Sigmoid colon (tissue), 7 donors: ENCODE measurements around the gene IL16. TPM values are rescaled to one million over a fixed set of nuclear protein-coding genes. Genes with fewer than 3 reads are reported as not detected.
A peak's percentile ranks its signal among the peaks of the same experiment; 100 is the strongest.

ENCODE experiments used
- DNase-seq: peaks from one replicate; pipeline ENCODE4 v3.0.0-alpha.2; 2019
- H3K27ac ChIP-seq, 4 donors: fragments of 200-600 bp; sonication (generic); one replicate each; pipeline ENCODE4 v1.5.1; 2016 to 2019; ENCODE audit warnings: mild to moderate bottlenecking in 1 of 4
- H3K27me3 ChIP-seq, 3 donors: fragments of 200-600 bp; sonication (generic); one replicate each; pipeline ENCODE4 v1.5.1; 2019; ENCODE audit warnings: mild to moderate bottlenecking in 1 of 3
- H3K36me3 ChIP-seq, 4 donors: fragments of 200-600 bp; sonication (generic); one replicate each; pipeline ENCODE4 v1.5.1; 2016 to 2019
- H3K4me1 ChIP-seq, 4 donors: fragments of 200-600 bp; sonication (generic); one replicate each; pipeline ENCODE4 v1.5.1; 2017 to 2019
- H3K4me3 ChIP-seq, 4 donors: fragments of 200-600 bp; sonication (generic); one replicate each; pipeline ENCODE4 v1.5.1; 2017 to 2019; ENCODE audit warnings: mild to moderate bottlenecking in 2 of 4, moderate library complexity in 1 of 4
- H3K9me3 ChIP-seq, 4 donors: fragments of 200-600 bp in 3 of 4; sonication (generic) in 3 of 4; one replicate each; pipeline versions ENCODE4 v1.5.1 to v1.6.1; 2013 to 2019
- EP300 ChIP-seq, 4 donors: sonication (generic); formaldehyde crosslinking; IDR thresholded peaks; one replicate each; pipeline ENCODE4 v1.6.1; 2017; ENCODE audit warnings: antibody characterized with exemption in 4 of 4
- POLR2A ChIP-seq, 2 donors: fragments of 450-650 bp; IDR thresholded peaks; one replicate each; pipeline ENCODE4 v1.6.1; 2016; ENCODE audit warnings: antibody characterized with exemption in 2 of 2, mild to moderate bottlenecking in 2 of 2, moderate library complexity in 2 of 2
- POLR2AphosphoS5 ChIP-seq, 4 donors: sonication (generic); formaldehyde crosslinking; IDR thresholded peaks; one replicate each; pipeline ENCODE4 v1.6.1; 2017; ENCODE audit warnings: antibody characterized with exemption in 4 of 4
- WGBS, 2 donors: extraction: QIAGEN DNeasy Blood & Tissue Kit; methylation state at CpG; one replicate each; pipeline ENCODE4 v1.1.7; 2013; 5-methylcytosine and 5-hydroxymethylcytosine counted together
- intact Hi-C: fragments of 100-400 bp; cut with DNase I; formaldehyde crosslinking; loops from one replicate; pipeline ENCODE4 v1.15.1; 2023
- polyA plus RNA-seq, 3 donors: library from polyadenylated mRNA; stranded (reverse); fragments of 200-250 nt; gene quantifications; one replicate each; pipeline ENCODE4 v1.2.3, GENCODE V29; 2013
- total RNA-seq, 4 donors: library from RNA; depleted of rRNA; stranded (reverse); fragments of >200 nt; gene quantifications; one replicate each; pipeline ENCODE4 v1.1.0, GENCODE V29; 2016
- TF ChIP-seq, protein P1 (sequence below), 4 experiments: fragments of 450-650 bp in 3 of 4; fragments of 200-600 bp in 1 of 4; IDR thresholded peaks; one replicate each; pipeline ENCODE4 v1.5.1; 2016 to 2019; ENCODE audit warnings: antibody characterized with exemption in 4 of 4, mild to moderate bottlenecking in 3 of 4, moderate library complexity in 2 of 4
- donor health status: healthy with polysubstance abuse.
- donor health status: Bipolar disorder and iron deficiency.
- donor health status: healthy.

IL16 gene
- total and polyA plus RNA-seq, 7 donors = 3.0 to 52.8 (median 8.9) TPM

DNA sequence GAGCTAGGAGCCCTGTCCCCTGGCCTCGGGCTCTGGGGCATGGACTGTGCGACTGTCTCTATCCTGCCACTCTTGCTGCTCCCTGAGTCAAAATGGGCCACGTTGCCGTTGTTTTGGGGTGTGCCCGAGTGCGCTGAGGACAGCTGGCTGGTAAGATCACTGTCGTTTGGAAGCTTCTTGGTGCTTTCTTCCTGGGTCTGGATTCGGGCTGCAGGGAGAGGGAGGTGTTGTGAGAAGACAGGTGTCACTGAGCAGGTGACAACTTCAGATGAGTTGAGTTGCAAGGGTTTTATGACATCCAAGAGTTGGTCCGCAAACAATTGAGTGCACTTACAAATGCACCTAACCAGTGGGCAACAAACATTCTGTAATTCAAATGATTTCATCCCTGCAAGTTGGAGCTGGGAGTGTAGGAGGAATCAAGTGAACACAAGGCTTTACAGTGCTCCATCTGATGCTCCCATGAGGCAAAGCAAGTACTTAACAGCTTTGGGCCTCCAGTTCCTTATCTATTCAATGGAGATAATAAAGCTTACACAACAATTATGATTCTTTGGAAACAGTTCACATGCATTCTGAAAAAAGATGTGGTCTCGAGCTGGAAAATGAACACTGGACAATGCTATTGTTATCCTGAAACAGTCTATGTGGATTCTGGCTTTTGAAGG is 138.2 kb downstream of the IL16 start:
- no peak overlapping the region for H3K4me3 ChIP-seq
- H3K4me1 ChIP-seq = peaks cover 0 to 28% (median 20%) of the 10 kb centered on the region in 4 donors
- intact Hi-C loops = loop anchor here (5.0 kb wide), 2 partner anchors 58 to 62 kb away; no protein-coding TSS in a partner anchor
- no peak for TF ChIP-seq POLR2AphosphoS5 (IDR thresholded peaks at IDR 0.05)
- no peak for TF ChIP-seq EP300 (IDR thresholded peaks at IDR 0.05)
- no peak for TF ChIP-seq POLR2A (IDR thresholded peaks at IDR 0.05)
- TF ChIP-seq, protein P1, sequence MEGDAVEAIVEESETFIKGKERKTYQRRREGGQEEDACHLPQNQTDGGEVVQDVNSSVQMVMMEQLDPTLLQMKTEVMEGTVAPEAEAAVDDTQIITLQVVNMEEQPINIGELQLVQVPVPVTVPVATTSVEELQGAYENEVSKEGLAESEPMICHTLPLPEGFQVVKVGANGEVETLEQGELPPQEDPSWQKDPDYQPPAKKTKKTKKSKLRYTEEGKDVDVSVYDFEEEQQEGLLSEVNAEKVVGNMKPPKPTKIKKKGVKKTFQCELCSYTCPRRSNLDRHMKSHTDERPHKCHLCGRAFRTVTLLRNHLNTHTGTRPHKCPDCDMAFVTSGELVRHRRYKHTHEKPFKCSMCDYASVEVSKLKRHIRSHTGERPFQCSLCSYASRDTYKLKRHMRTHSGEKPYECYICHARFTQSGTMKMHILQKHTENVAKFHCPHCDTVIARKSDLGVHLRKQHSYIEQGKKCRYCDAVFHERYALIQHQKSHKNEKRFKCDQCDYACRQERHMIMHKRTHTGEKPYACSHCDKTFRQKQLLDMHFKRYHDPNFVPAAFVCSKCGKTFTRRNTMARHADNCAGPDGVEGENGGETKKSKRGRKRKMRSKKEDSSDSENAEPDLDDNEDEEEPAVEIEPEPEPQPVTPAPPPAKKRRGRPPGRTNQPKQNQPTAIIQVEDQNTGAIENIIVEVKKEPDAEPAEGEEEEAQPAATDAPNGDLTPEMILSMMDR (IDR thresholded peaks at IDR 0.05) = no peak
- no peaks in the 10 kb centered on the region for H3K36me3 ChIP-seq
- 32 to 74% methylated on average over 10 of the region's 10 CpGs for WGBS, 2 donors
- H3K27ac ChIP-seq = no peak overlapping the region
- no peak for DNase-seq
- no peaks in the 10 kb centered on the region for H3K27me3 ChIP-seq
- H3K9me3 ChIP-seq = no peaks in the 10 kb centered on the region

DNA sequence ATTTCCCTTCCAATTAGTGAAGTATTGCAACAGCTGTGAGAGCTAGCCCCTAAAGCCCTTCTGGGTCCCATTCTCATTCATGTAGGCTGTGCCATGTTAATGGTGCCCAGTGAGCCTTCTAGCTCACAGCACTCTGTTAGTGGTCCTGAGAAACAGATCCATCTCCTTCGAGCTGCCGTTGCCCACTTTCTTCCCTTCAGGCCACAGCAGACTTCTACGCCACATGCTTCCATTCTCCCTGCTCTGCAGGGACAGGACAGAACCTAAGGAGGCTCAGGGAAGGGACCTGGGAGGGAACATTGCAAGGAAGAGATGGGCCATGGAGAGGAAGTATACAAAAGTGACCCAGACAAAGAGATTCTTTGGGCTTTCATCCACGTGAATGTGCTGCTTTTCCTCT is 139.0 kb downstream of the IL16 start:
- DNase-seq = no peak
- H3K27ac ChIP-seq = no peak overlapping the region
- no peak overlapping the region for H3K4me3 ChIP-seq
- intact Hi-C loops = loop anchor here (5.0 kb wide), 2 partner anchors 58 to 62 kb away; no protein-coding TSS in a partner anchor
- no peaks in the 10 kb centered on the region for H3K27me3 ChIP-seq
- no peaks in the 10 kb centered on the region for H3K9me3 ChIP-seq
- no peaks in the 10 kb centered on the region for H3K36me3 ChIP-seq
- peaks cover 0 to 29% (median 20%) of the 10 kb centered on the region in 4 donors for H3K4me1 ChIP-seq
- 95 to 96% methylated on average over 4 of the region's 4 CpGs for WGBS, 2 donors
- TF ChIP-seq POLR2A (IDR thresholded peaks at IDR 0.05) (no peak), EP300 (IDR thresholded peaks at IDR 0.05) (no peak), POLR2AphosphoS5 (IDR thresholded peaks at IDR 0.05) (no peak)
- TF ChIP-seq, protein P1 (IDR thresholded peaks at IDR 0.05) = no peak

DNA sequence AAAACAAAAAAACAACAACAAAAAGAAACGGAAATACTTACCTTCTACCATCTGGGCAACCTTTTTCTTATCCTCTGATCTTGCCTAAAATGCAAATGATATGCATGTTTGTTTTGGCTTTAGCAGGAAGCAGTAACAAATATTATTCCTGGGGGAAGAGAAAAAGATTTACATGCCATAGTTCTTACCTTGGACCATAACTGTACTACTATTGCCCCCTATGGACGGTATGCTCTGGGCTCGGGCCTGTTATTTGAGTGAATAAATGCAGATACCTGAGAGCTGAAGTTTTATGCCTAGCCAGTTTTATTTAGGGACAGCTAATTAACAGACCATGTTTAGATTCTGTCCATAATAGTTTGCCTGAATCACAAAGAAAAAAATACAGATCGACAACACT is 139.9 kb downstream of the IL16 start:
- no peaks in the 10 kb centered on the region for H3K36me3 ChIP-seq
- peaks cover 0 to 29% (median 20%) of the 10 kb centered on the region in 4 donors for H3K4me1 ChIP-seq
- H3K27ac ChIP-seq = no peak overlapping the region
- TF ChIP-seq, protein P1 (IDR thresholded peaks at IDR 0.05) = no peak
- no peak for TF ChIP-seq POLR2AphosphoS5 (IDR thresholded peaks at IDR 0.05)
- TF ChIP-seq EP300 (IDR thresholded peaks at IDR 0.05) = no peak
- no peak for TF ChIP-seq POLR2A (IDR thresholded peaks at IDR 0.05)
- intact Hi-C loops = loop anchor here (5.0 kb wide), 2 partner anchors 59 to 61 kb away; no protein-coding TSS in a partner anchor
- no peaks in the 10 kb centered on the region for H3K27me3 ChIP-seq
- no peak for DNase-seq
- no peaks in the 10 kb centered on the region for H3K9me3 ChIP-seq
- 87 to 89% methylated on average over 4 of the region's 4 CpGs for WGBS, 2 donors
- no peak overlapping the region for H3K4me3 ChIP-seq

DNA sequence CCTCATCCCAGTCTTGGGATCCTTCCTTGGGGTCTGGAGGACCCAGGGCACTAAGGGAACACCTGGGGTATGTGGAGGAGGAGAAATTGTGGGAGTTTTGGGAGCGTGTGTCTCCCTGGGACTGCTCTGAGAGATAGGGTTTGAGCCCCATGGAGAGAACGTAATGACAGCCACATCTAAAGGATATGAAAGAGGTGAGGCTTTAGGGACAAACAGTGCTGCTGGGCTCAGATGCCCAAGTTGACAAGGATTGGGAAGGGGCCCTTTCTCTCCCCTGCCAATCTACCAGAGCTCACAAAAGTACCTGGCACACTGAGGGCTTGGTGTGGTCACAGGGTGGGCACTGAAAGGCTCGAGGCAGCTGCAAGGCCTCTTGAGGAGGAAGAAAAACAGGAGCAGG is 140.6 kb downstream of the IL16 start:
- intact Hi-C loops = loop anchor here (5.0 kb wide), 2 partner anchors 60 kb away; no protein-coding TSS in a partner anchor
- no peak overlapping the region for H3K4me3 ChIP-seq
- TF ChIP-seq EP300 (IDR thresholded peaks at IDR 0.05) (no peak), POLR2A (IDR thresholded peaks at IDR 0.05) (no peak), POLR2AphosphoS5 (IDR thresholded peaks at IDR 0.05) (no peak)
- H3K4me1 ChIP-seq = peaks cover 0 to 29% (median 20%) of the 10 kb centered on the region in 4 donors
- 90 to 95% methylated on average over 3 of the region's 3 CpGs for WGBS, 2 donors
- H3K36me3 ChIP-seq = no peaks in the 10 kb centered on the region
- H3K27me3 ChIP-seq = no peaks in the 10 kb centered on the region
- no peaks in the 10 kb centered on the region for H3K9me3 ChIP-seq
- H3K27ac ChIP-seq = peak overlapping the region in 2 of 4 donors; percentile 19 to 54
- DNase-seq = no peak

DNA sequence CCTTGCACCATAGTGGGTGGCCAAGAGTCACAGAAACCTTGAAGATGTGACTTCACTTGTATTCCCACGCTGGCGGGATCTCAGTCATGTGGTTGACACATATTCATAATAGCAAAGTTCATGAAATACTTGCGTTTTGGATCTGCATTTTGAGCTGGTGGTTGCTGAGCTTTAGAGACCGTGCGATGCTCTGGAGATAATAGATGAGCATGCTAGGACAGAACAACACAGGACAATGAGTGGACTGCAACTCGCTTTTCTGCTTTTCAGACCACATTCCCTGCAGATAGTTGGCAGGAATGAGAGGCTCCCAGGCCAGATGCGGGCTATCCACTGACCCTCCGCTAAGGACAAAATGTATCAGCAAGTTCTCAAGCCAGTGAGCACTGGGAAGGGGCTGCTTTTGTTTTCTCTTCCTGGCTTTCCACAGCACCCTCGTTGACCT is 141.1 kb downstream of the IL16 start:
- Histone ChIP-seq H3K4me3 (no peak overlapping the region), H3K9me3 (no peaks in the 10 kb centered on the region), H3K27me3 (no peaks in the 10 kb centered on the region), H3K36me3 (no peaks in the 10 kb centered on the region), H3K27ac (peak overlapping the region; percentile 19 to 54 (median 26)), H3K4me1 (peaks cover 0 to 29% (median 20%) of the 10 kb centered on the region in 4 donors)
- TF ChIP-seq POLR2AphosphoS5 (IDR thresholded peaks at IDR 0.05) (no peak), POLR2A (IDR thresholded peaks at IDR 0.05) (no peak)
- no peak for DNase-seq
- 78 to 83% methylated on average over 9 of the region's 9 CpGs for WGBS, 2 donors
- intact Hi-C loops = loop anchor here (5.0 kb wide), 2 partner anchors 60 kb away; no protein-coding TSS in a partner anchor
